ENCODE measurements around the gene CEP70. TPM values are rescaled to one million over a fixed set of nuclear protein-coding genes. Genes with fewer than 3 reads are reported as not detected.

Gene CEP70
- polyA plus RNA-seq, 3 donors, result 0.11 TPM; not detected in 2

- Histone ChIP-seq H2AFZ (ENCODE audit: insufficient read depth, low read depth, low read length, poor library complexity, severe bottlenecking) (no peak overlapping the region), H3K36me3 (replicated peaks in 1 of 2; ENCODE audit: control insufficient read depth in 1 of 2, insufficient read depth in 2 of 2, low read length in 2 of 2) (no peaks in the 10 kb centered on the region), H3K4me1 (ENCODE audit: control insufficient read depth in 1 of 2, insufficient read depth in 2 of 2, low read length in 2 of 2) (no peaks in the 10 kb centered on the region), H3K27me3 (ENCODE audit: control insufficient read depth in 2 of 2, insufficient read depth in 2 of 2, low read length in 2 of 2) (no peaks in the 10 kb centered on the region), H4K20me1 (ENCODE audit: insufficient read depth, low read length) (no peaks in the 10 kb centered on the region), H3K4me3 (replicated peaks in 1 of 3; ENCODE audit: low read depth in 2 of 3, low read length in 3 of 3) (no peak overlapping the region), H3K4me2 (replicated peaks; ENCODE audit: extremely low read depth, low read length, poor library complexity, severe bottlenecking) (no peak overlapping the region), H3K9ac (ENCODE audit: insufficient read depth, low read length, poor library complexity, severe bottlenecking) (no peak overlapping the region), H3K79me2 (ENCODE audit: insufficient read depth, low read length) (no peaks in the 10 kb centered on the region), H3K9me3 (replicated peaks in 1 of 2; ENCODE audit: control insufficient read depth in 1 of 2, insufficient read depth in 1 of 2, low read length in 2 of 2) (no peaks in the 10 kb centered on the region), H3K27ac (ENCODE audit: low read depth in 1 of 2, low read length in 2 of 2) (no peak overlapping the region)
- H3K9me3 Mint-ChIP-seq, result peaks cover 0 to 2% (median 0%) of the 10 kb centered on the region in 7 donors
- peaks cover 3% of the 10 kb centered on the region for H3K4me1 Mint-ChIP-seq
- 70% methylated on average over 4 of the region's 6 CpGs for WGBS (ENCODE audit: insufficient coverage)
- peaks cover 0 to 9% (median 3%) of the 10 kb centered on the region in 3 donors for H3K27me3 Mint-ChIP-seq (ENCODE audit: low read depth in 3 of 3)
- intact Hi-C loops (cut with micrococcal nuclease), result no loop called here
- H3K36me3 Mint-ChIP-seq, result no peaks in the 10 kb centered on the region
- TF ChIP-seq, protein P1, sequence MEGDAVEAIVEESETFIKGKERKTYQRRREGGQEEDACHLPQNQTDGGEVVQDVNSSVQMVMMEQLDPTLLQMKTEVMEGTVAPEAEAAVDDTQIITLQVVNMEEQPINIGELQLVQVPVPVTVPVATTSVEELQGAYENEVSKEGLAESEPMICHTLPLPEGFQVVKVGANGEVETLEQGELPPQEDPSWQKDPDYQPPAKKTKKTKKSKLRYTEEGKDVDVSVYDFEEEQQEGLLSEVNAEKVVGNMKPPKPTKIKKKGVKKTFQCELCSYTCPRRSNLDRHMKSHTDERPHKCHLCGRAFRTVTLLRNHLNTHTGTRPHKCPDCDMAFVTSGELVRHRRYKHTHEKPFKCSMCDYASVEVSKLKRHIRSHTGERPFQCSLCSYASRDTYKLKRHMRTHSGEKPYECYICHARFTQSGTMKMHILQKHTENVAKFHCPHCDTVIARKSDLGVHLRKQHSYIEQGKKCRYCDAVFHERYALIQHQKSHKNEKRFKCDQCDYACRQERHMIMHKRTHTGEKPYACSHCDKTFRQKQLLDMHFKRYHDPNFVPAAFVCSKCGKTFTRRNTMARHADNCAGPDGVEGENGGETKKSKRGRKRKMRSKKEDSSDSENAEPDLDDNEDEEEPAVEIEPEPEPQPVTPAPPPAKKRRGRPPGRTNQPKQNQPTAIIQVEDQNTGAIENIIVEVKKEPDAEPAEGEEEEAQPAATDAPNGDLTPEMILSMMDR (IDR thresholded peaks at IDR 0.05), result no peak
- no peak for DNase-seq
- no peak overlapping the region for H3K27ac Mint-ChIP-seq
- no peak overlapping the region for H3K4me3 Mint-ChIP-seq
These were observed 125.6 kb downstream of the CEP70 start for GRCh38 chr3:138468451-138468850.

DNA sequence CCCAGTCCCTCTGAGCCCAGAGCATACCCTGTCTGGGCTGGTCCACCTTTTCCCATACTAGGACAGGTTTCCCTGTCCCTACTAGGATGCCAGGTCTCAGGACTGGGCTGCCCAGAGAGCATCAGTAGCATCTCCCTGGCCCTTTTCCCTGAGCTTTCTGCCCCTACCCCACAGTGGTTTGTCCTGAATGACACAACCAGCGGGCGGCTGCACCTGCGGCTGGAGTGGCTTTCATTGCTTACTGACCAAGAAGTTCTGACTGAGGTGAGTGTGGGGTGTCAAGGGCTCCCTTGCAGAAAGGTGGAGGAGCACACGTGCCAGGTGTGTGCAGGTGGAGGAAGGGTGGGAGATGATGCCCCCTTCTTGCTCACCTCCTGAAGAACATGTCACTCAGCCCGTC, 126.1 kb downstream of the CEP70 start:
- H3K4me1 ChIP-seq (ENCODE audit: control insufficient read depth in 1 of 2, insufficient read depth in 2 of 2, low read length in 2 of 2), result no peaks in the 10 kb centered on the region
- H3K27ac ChIP-seq (ENCODE audit: low read depth in 1 of 2, low read length in 2 of 2), result no peak overlapping the region
- intact Hi-C loops (cut with micrococcal nuclease), result no loop called here
- no peaks in the 10 kb centered on the region for H3K36me3 ChIP-seq (replicated peaks in 1 of 2; ENCODE audit: control insufficient read depth in 1 of 2, insufficient read depth in 2 of 2, low read length in 2 of 2)
- Mint-ChIP-seq H3K9me3 (peaks cover 0 to 2% (median 0%) of the 10 kb centered on the region in 7 donors), H3K27me3 (ENCODE audit: low read depth in 3 of 3) (peaks cover 0 to 9% (median 3%) of the 10 kb centered on the region in 3 donors), H3K4me3 (no peak overlapping the region), H3K27ac (no peak overlapping the region), H3K4me1 (peaks cover 3% of the 10 kb centered on the region), H3K36me3 (no peaks in the 10 kb centered on the region)
- no peaks in the 10 kb centered on the region for H4K20me1 ChIP-seq (ENCODE audit: insufficient read depth, low read length)
- TF ChIP-seq, protein P1 (IDR thresholded peaks at IDR 0.05), result no peak
- H3K4me3 ChIP-seq (replicated peaks in 1 of 3; ENCODE audit: low read depth in 2 of 3, low read length in 3 of 3), result no peak overlapping the region
- H3K79me2 ChIP-seq (ENCODE audit: insufficient read depth, low read length), result no peaks in the 10 kb centered on the region
- WGBS (ENCODE audit: insufficient coverage), result 86% methylated on average over 1 of the region's 5 CpGs
- H3K27me3 ChIP-seq (ENCODE audit: control insufficient read depth in 2 of 2, insufficient read depth in 2 of 2, low read length in 2 of 2), result no peaks in the 10 kb centered on the region
- H3K9me3 ChIP-seq (replicated peaks in 1 of 2; ENCODE audit: control insufficient read depth in 1 of 2, insufficient read depth in 1 of 2, low read length in 2 of 2), result no peaks in the 10 kb centered on the region
- no peak for DNase-seq
- no peak overlapping the region for H2AFZ ChIP-seq (ENCODE audit: insufficient read depth, low read depth, low read length, poor library complexity, severe bottlenecking)
- H3K4me2 ChIP-seq (replicated peaks; ENCODE audit: extremely low read depth, low read length, poor library complexity, severe bottlenecking), result no peak overlapping the region
- H3K9ac ChIP-seq (ENCODE audit: insufficient read depth, low read length, poor library complexity, severe bottlenecking), result no peak overlapping the region
